ENCODE data around the gene CHAC2. TPM values are rescaled to one million over a fixed set of nuclear protein-coding genes. Genes with fewer than 3 reads are reported as not detected.

Gene CHAC2
- total RNA-seq, 1 donor: 3.3 TPM

- no peak for DNase-seq (ENCODE audit: insufficient read length, low spot score, missing footprints)
- no peak overlapping the region for H3K27ac ChIP-seq (ENCODE audit: low read depth, low read length)
- H3K36me3 ChIP-seq (ENCODE audit: insufficient read depth, low read length): peaks cover 54% of the 10 kb centered on the region
- H3K79me2 ChIP-seq (ENCODE audit: insufficient read depth, low read length): no peaks in the 10 kb centered on the region
- H4K20me1 ChIP-seq (ENCODE audit: insufficient read depth, low read length): no peaks in the 10 kb centered on the region
- H3K9me3 ChIP-seq (ENCODE audit: low read depth, low read length): no peaks in the 10 kb centered on the region
- no peaks in the 10 kb centered on the region for H3K27me3 ChIP-seq (ENCODE audit: insufficient read depth, low read length)
- no peak overlapping the region for H3K4me2 ChIP-seq (ENCODE audit: insufficient read depth, low read length)
- H3K4me1 ChIP-seq (ENCODE audit: insufficient read depth, low read length): no peaks in the 10 kb centered on the region
- H3K4me3 ChIP-seq (ENCODE audit: insufficient read depth, low read length): no peak overlapping the region
- H2AFZ ChIP-seq (ENCODE audit: low read length): no peak overlapping the region
- TF ChIP-seq CTCF (IDR thresholded peaks at IDR 0.05; ENCODE audit: extremely low read depth, low read depth, low read length): no peak
Measured at GRCh38 chr2:53802617-53803151, 35.1 kb downstream of the CHAC2 start.

- no peak overlapping the region for H2AFZ ChIP-seq (ENCODE audit: low read length)
- H3K27ac ChIP-seq (ENCODE audit: low read depth, low read length): no peak overlapping the region
- H3K4me1 ChIP-seq (ENCODE audit: insufficient read depth, low read length): no peaks in the 10 kb centered on the region
- no peaks in the 10 kb centered on the region for H3K9me3 ChIP-seq (ENCODE audit: low read depth, low read length)
- peaks cover 72% of the 10 kb centered on the region for H3K36me3 ChIP-seq (ENCODE audit: insufficient read depth, low read length)
- H3K4me3 ChIP-seq (ENCODE audit: insufficient read depth, low read length): no peak overlapping the region
- no peaks in the 10 kb centered on the region for H4K20me1 ChIP-seq (ENCODE audit: insufficient read depth, low read length)
- no peaks in the 10 kb centered on the region for H3K27me3 ChIP-seq (ENCODE audit: insufficient read depth, low read length)
- TF ChIP-seq CTCF (IDR thresholded peaks at IDR 0.05; ENCODE audit: extremely low read depth, low read depth, low read length): no peak
- no peak overlapping the region for H3K4me2 ChIP-seq (ENCODE audit: insufficient read depth, low read length)
- no peak for DNase-seq (ENCODE audit: insufficient read length, low spot score, missing footprints)
- H3K79me2 ChIP-seq (ENCODE audit: insufficient read depth, low read length): no peaks in the 10 kb centered on the region
Measured at GRCh38 chr2:53811601-53812000, 44.0 kb downstream of the CHAC2 start.

GRCh38 chr2:53813151-53813550, 45.5 kb downstream of the CHAC2 start:
- Histone ChIP-seq H3K9me3 (ENCODE audit: low read depth, low read length) (no peaks in the 10 kb centered on the region), H3K36me3 (ENCODE audit: insufficient read depth, low read length) (peaks cover 71% of the 10 kb centered on the region), H3K27me3 (ENCODE audit: insufficient read depth, low read length) (no peaks in the 10 kb centered on the region), H3K4me1 (ENCODE audit: insufficient read depth, low read length) (no peaks in the 10 kb centered on the region), H4K20me1 (ENCODE audit: insufficient read depth, low read length) (no peaks in the 10 kb centered on the region), H3K4me3 (ENCODE audit: insufficient read depth, low read length) (no peak overlapping the region), H3K4me2 (ENCODE audit: insufficient read depth, low read length) (no peak overlapping the region), H3K27ac (ENCODE audit: low read depth, low read length) (no peak overlapping the region), H2AFZ (ENCODE audit: low read length) (no peak overlapping the region), H3K79me2 (ENCODE audit: insufficient read depth, low read length) (no peaks in the 10 kb centered on the region)
- no peak for TF ChIP-seq CTCF (IDR thresholded peaks at IDR 0.05; ENCODE audit: extremely low read depth, low read depth, low read length)
- no peak for DNase-seq (ENCODE audit: insufficient read length, low spot score, missing footprints)

- no peak for TF ChIP-seq CTCF (IDR thresholded peaks at IDR 0.05; ENCODE audit: extremely low read depth, low read depth, low read length)
- H3K27ac ChIP-seq (ENCODE audit: low read depth, low read length): no peak overlapping the region
- no peak overlapping the region for H3K4me2 ChIP-seq (ENCODE audit: insufficient read depth, low read length)
- peaks cover 58% of the 10 kb centered on the region for H3K36me3 ChIP-seq (ENCODE audit: insufficient read depth, low read length)
- no peak overlapping the region for H3K4me3 ChIP-seq (ENCODE audit: insufficient read depth, low read length)
- H2AFZ ChIP-seq (ENCODE audit: low read length): no peak overlapping the region
- H4K20me1 ChIP-seq (ENCODE audit: insufficient read depth, low read length): no peaks in the 10 kb centered on the region
- DNase-seq (ENCODE audit: insufficient read length, low spot score, missing footprints): no peak
- H3K9me3 ChIP-seq (ENCODE audit: low read depth, low read length): no peaks in the 10 kb centered on the region
- H3K4me1 ChIP-seq (ENCODE audit: insufficient read depth, low read length): no peaks in the 10 kb centered on the region
- H3K27me3 ChIP-seq (ENCODE audit: insufficient read depth, low read length): no peaks in the 10 kb centered on the region
- H3K79me2 ChIP-seq (ENCODE audit: insufficient read depth, low read length): no peaks in the 10 kb centered on the region
Measured at GRCh38 chr2:53818854-53819435, 51.3 kb downstream of the CHAC2 start.
